PC-3 (cell line): ENCODE data around the gene AMMECR1L. TPM values are rescaled to one million over a fixed set of nuclear protein-coding genes. Genes with fewer than 3 reads are reported as not detected.

Experiments
- ATAC-seq: fragments of 200-7000 bp; cut with Tn5 transposase; 2 replicates; pipeline ENCODE4 v1.9.1; 2020; ENCODE audit warnings: mild to moderate bottlenecking, moderate library complexity
- BruUV-seq: library from RNA; stranded (reverse); fragments of 400-500 nt; replicated peaks from 2 replicates; lab custom pipeline; 2021; lab: Mats Ljungman, UMichigan
- CTCF ChIA-PET: fragments of 300-600 bp; sonication (Branson Sonifier 250); formaldehyde crosslinking; loops from one replicate; lab custom pipeline; 2022; ENCODE audit warnings: antibody characterized with exemption; lab: Charles Lee
- POLR2A ChIA-PET: fragments of 300-600 bp; sonication (Branson Sonifier 250); formaldehyde crosslinking; loops from one replicate; lab custom pipeline; 2022; ENCODE audit warnings: antibody characterized with exemption; ENCODE audit not compliant: unreplicated experiment; lab: Charles Lee
- DNase-seq: peaks from one replicate; pipeline ENCODE4 v3.0.0-alpha.2; 2015
- H2AFZ ChIP-seq: fragments of 300-600 bp; sonication (generic); 2 replicates; pipeline ENCODE4 v1.6.0; 2016; ENCODE audit warnings: antibody characterized with exemption, low read length
- H3F3A ChIP-seq: fragments of 300-600 bp; sonication (generic); one replicate; pipeline ENCODE4 v1.6.0; 2017; ENCODE audit warnings: antibody characterized with exemption, low read length, control low read depth, mild to moderate bottlenecking; ENCODE audit not compliant: unreplicated experiment
- H3K27ac ChIP-seq: fragments of 300-600 bp; sonication (generic); 2 replicates; pipeline ENCODE4 v1.5.1; 2016; ENCODE audit warnings: mild to moderate bottlenecking, low read length
- H3K27me3 ChIP-seq: fragments of 300-600 bp; sonication (generic); 2 replicates; pipeline ENCODE4 v1.6.1; 2016; ENCODE audit warnings: low read length, mixed read lengths
- H3K36me3 ChIP-seq: fragments of 300-600 bp; sonication (generic); 2 replicates; pipeline ENCODE4 v1.6.1; 2016; ENCODE audit warnings: low read depth, mixed run types, low read length, mixed read lengths
- H3K4me1 ChIP-seq: fragments of 300-600 bp; sonication (generic); 2 replicates; pipeline ENCODE4 v1.5.1; 2016; ENCODE audit warnings: low read length; ENCODE audit not compliant: insufficient read depth
- H3K4me2 ChIP-seq: fragments of 300-600 bp; sonication (generic); 2 replicates; pipeline ENCODE4 v1.6.0; 2016; ENCODE audit warnings: low read length
- H3K4me3 ChIP-seq: fragments of 300-600 bp; sonication (generic); 2 replicates; pipeline ENCODE4 v1.5.1; 2016; ENCODE audit warnings: mild to moderate bottlenecking, low read length, mixed read lengths
- H3K79me2 ChIP-seq: fragments of 300-600 bp; sonication (generic); 2 replicates; pipeline ENCODE4 v1.6.1; 2017; ENCODE audit warnings: low read length, mixed read lengths
- H3K9ac ChIP-seq: fragments of 300-600 bp; sonication (generic); 2 replicates; pipeline ENCODE4 v1.6.0; 2016; ENCODE audit warnings: mild to moderate bottlenecking, low read length
- H3K9me2 ChIP-seq: fragments of 300-600 bp; sonication (generic); replicated peaks from 2 replicates; pipeline ENCODE4 v1.6.1; 2016; ENCODE audit warnings: mixed run types, low read length, mixed read lengths
- H3K9me3 ChIP-seq: fragments of 300-600 bp; sonication (generic); 2 replicates; pipeline ENCODE4 v1.6.1; 2016; ENCODE audit warnings: low read length, mixed read lengths
- H4K20me1 ChIP-seq: fragments of 300-600 bp; sonication (generic); 2 replicates; pipeline ENCODE4 v1.6.1; 2016; ENCODE audit warnings: low read length, mixed read lengths
- EZH2 ChIP-seq: fragments of 300-600 bp; sonication (generic); IDR thresholded peaks from one replicate; pipeline ENCODE4 v1.6.1; 2017; ENCODE audit warnings: antibody characterized with exemption, mild to moderate bottlenecking, low read length; ENCODE audit not compliant: unreplicated experiment
- EZH2phosphoT487 ChIP-seq: fragments of 300-600 bp; sonication (generic); IDR thresholded peaks from 2 replicates; pipeline ENCODE4 v1.6.1; 2018; ENCODE audit warnings: mild to moderate bottlenecking, antibody characterized with exemption, low read length, borderline replicate concordance
- intact Hi-C: fragments of 100-400 bp; cut with micrococcal nuclease; formaldehyde crosslinking; loops from 2 replicates; pipeline ENCODE4 v1.9.0; 2023
- total RNA-seq: library from RNA; depleted of rRNA; stranded (reverse); fragments of >200 nt; gene quantifications from 2 replicates; pipeline ENCODE4 v1.2.3, GENCODE V29; 2014
- TF ChIP-seq, protein P1 (sequence below): fragments of 300-600 bp; sonication (generic); conservative IDR thresholded peaks from 2 replicates; pipeline ENCODE4 v1.5.1; 2017; ENCODE audit warnings: antibody characterized with exemption, low read depth, mild to moderate bottlenecking, low read length

The AMMECR1L gene
- total RNA-seq, 1 experiment from 2014 or later = 10.9 TPM

DNA sequence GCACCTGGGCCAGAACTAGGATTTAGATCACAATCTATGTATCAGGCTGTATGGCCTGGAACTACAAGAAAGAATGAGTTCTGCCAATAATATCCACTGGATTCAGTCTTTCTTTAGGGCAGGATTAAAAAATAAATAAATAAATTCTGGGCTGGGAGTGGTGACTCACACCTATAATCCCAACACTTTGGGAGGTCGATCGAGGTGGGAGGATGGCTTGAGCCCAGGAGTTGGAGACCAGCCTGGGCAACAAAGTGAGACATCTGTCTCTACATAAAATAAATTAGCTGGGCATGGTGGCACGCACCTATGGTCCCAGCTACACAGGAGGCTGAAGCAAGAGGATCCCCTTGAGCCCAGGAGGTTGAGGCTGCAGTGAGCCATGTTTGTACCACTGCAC, 8.1 kb downstream of the AMMECR1L start:
- DNase-seq (no peak), ATAC-seq (no peak; the same call in 1 of the 2 replicates)
- TF ChIP-seq EZH2phosphoT487 (no peak), EZH2 (no peak)
- TF ChIP-seq, protein P1, sequence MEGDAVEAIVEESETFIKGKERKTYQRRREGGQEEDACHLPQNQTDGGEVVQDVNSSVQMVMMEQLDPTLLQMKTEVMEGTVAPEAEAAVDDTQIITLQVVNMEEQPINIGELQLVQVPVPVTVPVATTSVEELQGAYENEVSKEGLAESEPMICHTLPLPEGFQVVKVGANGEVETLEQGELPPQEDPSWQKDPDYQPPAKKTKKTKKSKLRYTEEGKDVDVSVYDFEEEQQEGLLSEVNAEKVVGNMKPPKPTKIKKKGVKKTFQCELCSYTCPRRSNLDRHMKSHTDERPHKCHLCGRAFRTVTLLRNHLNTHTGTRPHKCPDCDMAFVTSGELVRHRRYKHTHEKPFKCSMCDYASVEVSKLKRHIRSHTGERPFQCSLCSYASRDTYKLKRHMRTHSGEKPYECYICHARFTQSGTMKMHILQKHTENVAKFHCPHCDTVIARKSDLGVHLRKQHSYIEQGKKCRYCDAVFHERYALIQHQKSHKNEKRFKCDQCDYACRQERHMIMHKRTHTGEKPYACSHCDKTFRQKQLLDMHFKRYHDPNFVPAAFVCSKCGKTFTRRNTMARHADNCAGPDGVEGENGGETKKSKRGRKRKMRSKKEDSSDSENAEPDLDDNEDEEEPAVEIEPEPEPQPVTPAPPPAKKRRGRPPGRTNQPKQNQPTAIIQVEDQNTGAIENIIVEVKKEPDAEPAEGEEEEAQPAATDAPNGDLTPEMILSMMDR = no peak
- BruUV-seq = no TSS peak
- Histone ChIP-seq H3K9me3 (no peaks in the 10 kb centered on the region), H3F3A (no peaks in the 10 kb centered on the region), H3K4me2 (no peak overlapping the region), H3K79me2 (peaks cover 93% of the 10 kb centered on the region), H3K9ac (no peak overlapping the region), H3K27me3 (no peaks in the 10 kb centered on the region), H3K9me2 (no peaks in the 10 kb centered on the region), H4K20me1 (peaks cover 25% of the 10 kb centered on the region), H3K27ac (no peak overlapping the region), H3K36me3 (peaks cover 33% of the 10 kb centered on the region; the same call in 1 of the 2 replicates), H3K4me1 (no peaks in the 10 kb centered on the region), H3K4me3 (no peak overlapping the region), H2AFZ (no peak overlapping the region)
- ChIA-PET CTCF (no interaction called here), POLR2A (no interaction called here)
- intact Hi-C loops = no loop called here

DNA sequence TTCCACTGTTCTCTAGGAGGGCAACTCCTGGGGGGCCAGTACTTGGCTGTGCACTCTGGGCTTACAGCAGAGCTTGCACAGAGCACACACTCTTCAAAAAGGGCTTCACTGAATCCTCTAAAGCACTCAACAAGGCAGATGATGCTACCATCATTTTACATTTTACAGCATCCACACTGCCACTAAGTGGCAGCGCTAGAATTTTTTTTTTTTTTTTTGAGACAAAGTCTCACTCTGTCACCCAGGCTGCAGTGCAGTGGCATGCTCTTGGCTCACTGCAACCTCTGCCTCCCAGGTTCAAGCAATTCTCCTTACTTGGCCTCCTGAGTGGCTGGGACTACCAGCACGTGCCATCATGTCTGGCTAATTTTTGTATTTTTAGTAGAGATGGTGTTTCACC, 8.6 kb downstream of the AMMECR1L start:
- BruUV-seq = no TSS peak
- Histone ChIP-seq H3K4me1 (no peaks in the 10 kb centered on the region), H3K27me3 (no peaks in the 10 kb centered on the region), H3K9ac (no peak overlapping the region), H4K20me1 (peaks cover 20% of the 10 kb centered on the region), H3K36me3 (peaks cover 32% of the 10 kb centered on the region; the same call in 1 of the 2 replicates), H3K27ac (no peak overlapping the region), H3K9me2 (no peaks in the 10 kb centered on the region), H3K4me3 (no peak overlapping the region), H3K4me2 (no peak overlapping the region), H2AFZ (no peak overlapping the region), H3F3A (no peaks in the 10 kb centered on the region), H3K79me2 (peaks cover 93% of the 10 kb centered on the region), H3K9me3 (no peaks in the 10 kb centered on the region)
- CTCF ChIA-PET = no interaction called here
- POLR2A ChIA-PET = no interaction called here
- TF ChIP-seq EZH2 = no peak
- TF ChIP-seq EZH2phosphoT487 = no peak
- TF ChIP-seq, protein P1 = no peak
- intact Hi-C loops = no loop called here
- DNase-seq (no peak), ATAC-seq (no peak)

DNA sequence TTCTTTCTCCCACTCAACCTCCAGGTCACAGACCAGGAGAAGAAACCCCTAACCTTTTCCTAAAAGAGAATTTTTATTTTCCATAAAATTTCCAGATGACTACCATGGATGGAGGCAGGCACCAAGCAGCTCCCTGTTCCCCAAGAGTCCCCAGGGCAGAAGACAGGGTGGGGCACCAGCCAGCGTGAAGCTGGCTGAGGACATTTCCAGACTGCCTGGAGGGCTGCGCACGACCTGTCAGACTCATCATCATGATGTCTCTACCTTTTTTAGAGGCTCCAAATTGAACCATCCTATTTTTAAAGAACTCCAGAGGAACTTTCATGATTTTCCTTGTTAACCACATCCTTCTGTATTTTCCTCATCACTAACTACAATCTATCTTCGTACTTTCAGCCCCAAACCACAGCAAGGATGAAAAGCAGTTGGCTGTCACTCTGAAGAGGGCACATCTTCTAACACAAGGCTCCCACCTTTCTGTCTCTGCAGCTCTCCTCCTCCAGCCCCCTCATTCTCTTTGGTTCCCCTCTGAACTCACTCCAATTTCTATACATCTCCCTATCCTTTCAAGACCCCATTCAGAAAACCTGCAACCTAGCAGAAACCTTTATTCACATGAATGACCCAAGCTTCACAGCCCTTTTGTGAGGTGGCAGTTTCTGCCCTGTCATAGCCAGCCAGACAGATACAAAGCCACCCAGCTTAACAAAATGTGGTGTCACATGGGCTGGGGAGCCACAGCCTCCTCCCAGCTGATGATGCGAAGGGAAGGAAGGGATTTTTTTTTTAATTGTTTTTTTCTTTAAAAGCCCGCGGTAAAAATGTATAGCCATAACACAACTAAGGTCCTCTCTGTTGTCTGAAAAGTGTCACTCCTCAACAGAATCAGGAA, 11.1 kb downstream of the AMMECR1L start:
- Histone ChIP-seq H3K4me2 (no peak overlapping the region), H3K27me3 (no peaks in the 10 kb centered on the region), H3K27ac (no peak overlapping the region), H2AFZ (no peak overlapping the region), H3K9me3 (no peaks in the 10 kb centered on the region), H3K4me1 (no peaks in the 10 kb centered on the region), H3K36me3 (peaks cover 37% of the 10 kb centered on the region; the same call in 1 of the 2 replicates), H3K4me3 (no peak overlapping the region), H3K9ac (no peak overlapping the region), H3F3A (no peaks in the 10 kb centered on the region), H4K20me1 (peaks cover 10% of the 10 kb centered on the region), H3K9me2 (no peaks in the 10 kb centered on the region), H3K79me2 (peaks cover 68% of the 10 kb centered on the region)
- DNase-seq = no peak
- BruUV-seq = no TSS peak
- no peak for ATAC-seq
- intact Hi-C loops = no loop called here
- POLR2A ChIA-PET = no interaction called here
- TF ChIP-seq EZH2phosphoT487 (no peak), EZH2 (no peak)
- TF ChIP-seq, protein P1 = no peak
- CTCF ChIA-PET = no interaction called here
